Measurements from ENCODE around the gene P3R3URF. TPM values are rescaled to one million over a fixed set of nuclear protein-coding genes. Genes with fewer than 3 reads are reported as not detected.

Gene P3R3URF
- total RNA-seq, 1 donor from 2014 or later = not detected

- DNase-seq (ENCODE audit: low spot score) = no peak
Observed at GRCh38 chr1:46172321-46172720, 4.0 kb downstream of the P3R3URF start.

- peak; percentile 88 for DNase-seq (ENCODE audit: low spot score)
Observed at GRCh38 chr1:46171871-46172270, 4.4 kb downstream of the P3R3URF start.

GRCh38 chr1:46171351-46171750, 4.9 kb downstream of the P3R3URF start:
- no peak for DNase-seq (ENCODE audit: low spot score)

GRCh38 chr1:46169811-46170454, 6.4 kb downstream of the P3R3URF start:
- DNase-seq (ENCODE audit: low spot score) = no peak

- no peak for DNase-seq (ENCODE audit: low spot score)
Observed at GRCh38 chr1:46168477-46168876, 7.8 kb downstream of the P3R3URF start.

GRCh38 chr1:46166521-46167462, 9.5 kb downstream of the P3R3URF start:
- peak; percentile 67 for DNase-seq (ENCODE audit: low spot score)

- no peak for DNase-seq (ENCODE audit: low spot score)
Observed at GRCh38 chr1:46160212-46160611, 16.1 kb downstream of the P3R3URF start.

GRCh38 chr1:46159516-46159915, 16.8 kb downstream of the P3R3URF start:
- DNase-seq (ENCODE audit: low spot score) = no peak

- DNase-seq (ENCODE audit: low spot score) = no peak
Observed at GRCh38 chr1:46158312-46159281, 17.7 kb downstream of the P3R3URF start.

GRCh38 chr1:46157916-46158311, 18.4 kb downstream of the P3R3URF start:
- DNase-seq (ENCODE audit: low spot score) = no peak

GRCh38 chr1:46153732-46154131, 22.6 kb downstream of the P3R3URF start:
- DNase-seq (ENCODE audit: low spot score) = no peak

- DNase-seq (ENCODE audit: low spot score) = no peak
Observed at GRCh38 chr1:46153228-46153627, 23.1 kb downstream of the P3R3URF start.

- DNase-seq (ENCODE audit: low spot score) = no peak
Observed at GRCh38 chr1:46152016-46152415, 24.3 kb downstream of the P3R3URF start.

GRCh38 chr1:46150085-46150484, 26.2 kb downstream of the P3R3URF start:
- no peak for DNase-seq (ENCODE audit: low spot score)

GRCh38 chr1:46148318-46148717, 28.0 kb downstream of the P3R3URF start:
- no peak for DNase-seq (ENCODE audit: low spot score)

- no peak for DNase-seq (ENCODE audit: low spot score)
Observed at GRCh38 chr1:46137916-46138315, 38.4 kb downstream of the P3R3URF start.

- no peak for DNase-seq (ENCODE audit: low spot score)
Observed at GRCh38 chr1:46136711-46137110, 39.6 kb downstream of the P3R3URF start.

- no peak for DNase-seq (ENCODE audit: low spot score)
Observed at GRCh38 chr1:46134660-46135331, 41.5 kb downstream of the P3R3URF start.

- no peak for DNase-seq (ENCODE audit: low spot score)
Observed at GRCh38 chr1:46133781-46134350, 42.4 kb downstream of the P3R3URF start.

GRCh38 chr1:46133181-46133658, 43.1 kb downstream of the P3R3URF start:
- no peak for DNase-seq (ENCODE audit: low spot score)

Measured in ureter (tissue), 1 donor.